ENCODE data around the gene NISCH. TPM values are rescaled to one million over a fixed set of nuclear protein-coding genes. Genes with fewer than 3 reads are reported as not detected.

The NISCH gene
- total RNA-seq, 1 experiment from 2014 or later = 62.2 TPM

- H3K4me1 ChIP-seq = peaks cover 24% of the 10 kb centered on the region
- Mint-ChIP-seq H3K36me3 (ENCODE audit: insufficient read depth, unreplicated experiment) (peaks cover 37% of the 10 kb centered on the region), H3K27ac (ENCODE audit: unreplicated experiment) (no peak overlapping the region), H3K27me3 (ENCODE audit: insufficient read depth, unreplicated experiment) (no peaks in the 10 kb centered on the region), H3K4me1 (ENCODE audit: low read depth, unreplicated experiment) (peaks cover 16% of the 10 kb centered on the region), H3K9me3 (ENCODE audit: unreplicated experiment) (no peaks in the 10 kb centered on the region), H3K4me3 (ENCODE audit: unreplicated experiment) (no peak overlapping the region)
- no peaks in the 10 kb centered on the region for H3K27me3 ChIP-seq (replicated peaks; ENCODE audit: control insufficient read depth, insufficient read depth, low read length)
- no peaks in the 10 kb centered on the region for H3K9me3 ChIP-seq
- TF ChIP-seq, protein P1, sequence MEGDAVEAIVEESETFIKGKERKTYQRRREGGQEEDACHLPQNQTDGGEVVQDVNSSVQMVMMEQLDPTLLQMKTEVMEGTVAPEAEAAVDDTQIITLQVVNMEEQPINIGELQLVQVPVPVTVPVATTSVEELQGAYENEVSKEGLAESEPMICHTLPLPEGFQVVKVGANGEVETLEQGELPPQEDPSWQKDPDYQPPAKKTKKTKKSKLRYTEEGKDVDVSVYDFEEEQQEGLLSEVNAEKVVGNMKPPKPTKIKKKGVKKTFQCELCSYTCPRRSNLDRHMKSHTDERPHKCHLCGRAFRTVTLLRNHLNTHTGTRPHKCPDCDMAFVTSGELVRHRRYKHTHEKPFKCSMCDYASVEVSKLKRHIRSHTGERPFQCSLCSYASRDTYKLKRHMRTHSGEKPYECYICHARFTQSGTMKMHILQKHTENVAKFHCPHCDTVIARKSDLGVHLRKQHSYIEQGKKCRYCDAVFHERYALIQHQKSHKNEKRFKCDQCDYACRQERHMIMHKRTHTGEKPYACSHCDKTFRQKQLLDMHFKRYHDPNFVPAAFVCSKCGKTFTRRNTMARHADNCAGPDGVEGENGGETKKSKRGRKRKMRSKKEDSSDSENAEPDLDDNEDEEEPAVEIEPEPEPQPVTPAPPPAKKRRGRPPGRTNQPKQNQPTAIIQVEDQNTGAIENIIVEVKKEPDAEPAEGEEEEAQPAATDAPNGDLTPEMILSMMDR (IDR thresholded peaks at IDR 0.05; ENCODE audit: insufficient read depth in 1 of 2, low read depth in 1 of 2, low read length in 1 of 2, severe bottlenecking in 1 of 2, unreplicated experiment in 1 of 2) = no peak
- ChIA-PET CTCF (no interaction called here), POLR2A (no interaction called here)
- no peak overlapping the region for H3K4me3 ChIP-seq (ENCODE audit: low read depth, low read length)
- intact Hi-C loops (cut with micrococcal nuclease; ENCODE audit: unreplicated experiment) = loop anchor here (10.0 kb wide), 1 partner anchor 76 kb away; the partner anchor contains the start of genes NT5DC2 and UQCC5
- no peak for DNase-seq
- H3K36me3 ChIP-seq (ENCODE audit: control insufficient read depth, insufficient read depth, low read length) = no peaks in the 10 kb centered on the region; the same call in 1 of the 2 replicates
- TSS peak; percentile 19 for BruUV-seq (replicated peaks)
Observed at GRCh38 chr3:52458770-52459545, 3.6 kb downstream of the NISCH start.

GRCh38 chr3:52461874-52462273 is 6.5 kb downstream of the NISCH start:
- Mint-ChIP-seq H3K36me3 (ENCODE audit: insufficient read depth, unreplicated experiment) (peaks cover 51% of the 10 kb centered on the region), H3K4me1 (ENCODE audit: low read depth, unreplicated experiment) (no peaks in the 10 kb centered on the region), H3K27ac (ENCODE audit: unreplicated experiment) (no peak overlapping the region), H3K27me3 (ENCODE audit: insufficient read depth, unreplicated experiment) (no peaks in the 10 kb centered on the region), H3K9me3 (ENCODE audit: unreplicated experiment) (no peaks in the 10 kb centered on the region), H3K4me3 (ENCODE audit: unreplicated experiment) (no peak overlapping the region)
- DNase-seq = no peak
- ChIA-PET CTCF (no interaction called here), POLR2A (no interaction called here)
- no peaks in the 10 kb centered on the region for H3K27me3 ChIP-seq (replicated peaks; ENCODE audit: control insufficient read depth, insufficient read depth, low read length)
- TF ChIP-seq, protein P1 (IDR thresholded peaks at IDR 0.05; ENCODE audit: insufficient read depth in 1 of 2, low read depth in 1 of 2, low read length in 1 of 2, severe bottlenecking in 1 of 2, unreplicated experiment in 1 of 2) = no peak
- intact Hi-C loops (cut with micrococcal nuclease; ENCODE audit: unreplicated experiment) = no loop called here
- BruUV-seq (replicated peaks) = no TSS peak
- peaks cover 1% of the 10 kb centered on the region for H3K36me3 ChIP-seq (ENCODE audit: control insufficient read depth, insufficient read depth, low read length)
- peaks cover 3% of the 10 kb centered on the region; the same call in 1 of the 2 replicates for H3K4me1 ChIP-seq
- H3K9me3 ChIP-seq = no peaks in the 10 kb centered on the region
- H3K4me3 ChIP-seq (ENCODE audit: low read depth, low read length) = no peak overlapping the region

DNA sequence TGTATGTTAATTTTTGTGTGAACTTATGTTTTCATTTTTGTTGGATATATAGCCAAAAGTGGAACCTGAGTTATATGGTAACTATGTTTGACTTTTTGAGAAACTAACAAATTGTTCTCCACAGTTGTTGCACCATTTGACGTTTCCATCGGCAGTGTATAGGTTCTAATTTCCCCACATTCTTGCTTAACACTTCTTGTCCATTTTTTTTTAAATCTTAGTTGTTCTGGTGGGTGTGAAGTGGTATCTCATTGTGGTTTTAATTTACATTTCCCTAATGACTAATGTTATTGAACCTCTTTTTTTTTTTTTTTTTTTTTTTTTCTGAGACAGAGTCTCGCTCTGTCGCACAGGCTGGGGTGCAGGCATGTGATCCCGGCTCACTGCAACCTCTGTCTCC is 8.0 kb downstream of the NISCH start:
- TF ChIP-seq, protein P1 (IDR thresholded peaks at IDR 0.05; ENCODE audit: insufficient read depth in 1 of 2, low read depth in 1 of 2, low read length in 1 of 2, severe bottlenecking in 1 of 2, unreplicated experiment in 1 of 2) = no peak
- peaks cover 1% of the 10 kb centered on the region for H3K36me3 ChIP-seq (ENCODE audit: control insufficient read depth, insufficient read depth, low read length)
- Mint-ChIP-seq H3K27ac (ENCODE audit: unreplicated experiment) (no peak overlapping the region), H3K27me3 (ENCODE audit: insufficient read depth, unreplicated experiment) (no peaks in the 10 kb centered on the region), H3K4me3 (ENCODE audit: unreplicated experiment) (no peak overlapping the region), H3K4me1 (ENCODE audit: low read depth, unreplicated experiment) (no peaks in the 10 kb centered on the region), H3K36me3 (ENCODE audit: insufficient read depth, unreplicated experiment) (peaks cover 39% of the 10 kb centered on the region), H3K9me3 (ENCODE audit: unreplicated experiment) (no peaks in the 10 kb centered on the region)
- H3K4me1 ChIP-seq = no peaks in the 10 kb centered on the region
- H3K27me3 ChIP-seq (replicated peaks; ENCODE audit: control insufficient read depth, insufficient read depth, low read length) = no peaks in the 10 kb centered on the region
- H3K9me3 ChIP-seq = no peaks in the 10 kb centered on the region
- CTCF ChIA-PET = no interaction called here
- intact Hi-C loops (cut with micrococcal nuclease; ENCODE audit: unreplicated experiment) = no loop called here
- H3K4me3 ChIP-seq (ENCODE audit: low read depth, low read length) = no peak overlapping the region
- POLR2A ChIA-PET = no interaction called here
- no TSS peak for BruUV-seq (replicated peaks)
- DNase-seq = no peak
